ENCODE results near the gene PSPC1.
A peak's percentile ranks its signal among the peaks of the same experiment; 100 is the strongest.
"Not testable (repeated sequence)": the region's sequence is repeated elsewhere in the genome, so short reads cannot be mapped to it uniquely, and the experiment has no call there.

Gene PSPC1

GRCh38 chr13:19780753-19781418, 1.9 kb downstream of the PSPC1 start:
- H3K4me3 Mint-ChIP-seq = peak overlapping the region; percentile 94
- not testable (repeated sequence) for H3K4me1 Mint-ChIP-seq, H3K27ac Mint-ChIP-seq, H3K27me3 Mint-ChIP-seq, H3K9me3 Mint-ChIP-seq, H3K36me3 Mint-ChIP-seq

GRCh38 chr13:19772306-19772705, 10.4 kb downstream of the PSPC1 start:
- Mint-ChIP-seq H3K4me1 (peaks cover 52% of the 10 kb centered on the region), H3K9me3 (no peaks in the 10 kb centered on the region), H3K27me3 (no peaks in the 10 kb centered on the region), H3K36me3 (peaks cover 19% of the 10 kb centered on the region), H3K4me3 (no peak overlapping the region), H3K27ac (no peak overlapping the region)

DNA sequence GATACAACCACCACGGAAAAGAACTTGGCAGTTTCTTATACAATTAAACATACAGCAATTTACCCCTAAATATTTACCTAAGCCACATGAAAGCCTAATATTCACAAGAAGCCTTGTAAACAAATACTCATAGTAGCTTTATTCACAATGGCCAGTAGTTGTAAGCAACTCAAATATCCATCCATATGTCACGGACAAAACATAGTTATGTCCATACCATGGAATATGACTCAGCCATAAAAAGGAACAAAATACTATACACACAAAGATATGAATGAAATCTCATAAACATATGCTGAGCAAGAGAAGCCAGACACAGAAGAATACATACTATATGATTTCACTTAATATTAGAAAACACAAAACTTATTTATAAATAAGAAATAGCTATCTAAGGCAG, 12.9 kb downstream of the PSPC1 start:
- H3K36me3 Mint-ChIP-seq = peaks cover 15% of the 10 kb centered on the region
- H3K27ac Mint-ChIP-seq = no peak overlapping the region
- peaks cover 55% of the 10 kb centered on the region for H3K4me1 Mint-ChIP-seq
- no peak overlapping the region for H3K4me3 Mint-ChIP-seq
- no peaks in the 10 kb centered on the region for H3K9me3 Mint-ChIP-seq
- H3K27me3 Mint-ChIP-seq = no peaks in the 10 kb centered on the region

DNA sequence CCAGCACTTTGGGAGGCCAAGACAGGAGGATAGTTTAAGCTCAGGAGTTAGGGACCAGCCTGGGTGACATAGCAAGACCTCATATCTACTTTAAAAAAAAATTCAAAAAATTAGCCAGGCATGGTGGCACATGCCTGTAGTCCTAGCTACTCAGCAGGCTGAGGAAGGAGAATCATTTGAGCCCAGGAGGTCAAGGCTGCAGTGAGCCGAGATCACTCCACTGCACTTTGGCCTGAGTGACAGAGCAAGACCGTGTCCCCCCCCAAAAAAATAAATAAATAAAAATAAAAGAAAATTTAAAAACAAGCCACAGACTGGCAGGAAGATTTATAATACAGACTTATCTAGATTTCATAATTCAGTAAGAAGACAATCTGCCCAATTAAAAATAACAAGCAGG, 14.8 kb downstream of the PSPC1 start:
- Mint-ChIP-seq H3K27ac (peak overlapping the region; percentile 70), H3K36me3 (peaks cover 11% of the 10 kb centered on the region), H3K27me3 (no peaks in the 10 kb centered on the region), H3K4me1 (peaks cover 58% of the 10 kb centered on the region), H3K4me3 (peak overlapping the region; percentile 39), H3K9me3 (no peaks in the 10 kb centered on the region)

DNA sequence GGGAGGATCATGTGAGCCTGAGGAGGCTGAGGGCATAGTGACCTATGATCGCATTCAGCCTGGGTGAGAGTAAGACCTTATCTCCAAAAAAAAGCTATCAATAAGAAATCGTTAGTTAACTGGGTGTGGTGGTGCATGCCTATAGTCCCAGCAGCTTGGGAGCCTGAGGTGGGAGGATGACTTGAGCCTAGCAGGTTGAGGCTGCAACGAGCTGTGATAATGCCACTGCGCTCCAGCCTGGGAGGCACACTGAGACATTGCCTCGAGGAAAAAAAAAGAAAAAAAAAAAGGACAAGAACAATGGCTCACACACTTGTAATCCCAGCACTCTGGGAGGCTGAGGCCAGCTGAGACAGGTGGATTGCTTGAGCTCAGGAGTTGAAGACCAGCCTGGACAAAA, 16.2 kb downstream of the PSPC1 start:
- peaks cover 13% of the 10 kb centered on the region for H3K36me3 Mint-ChIP-seq

GRCh38 chr13:19764237-19764636, 18.5 kb downstream of the PSPC1 start:
- no peaks in the 10 kb centered on the region for H3K27me3 Mint-ChIP-seq
- H3K36me3 Mint-ChIP-seq = peaks cover 14% of the 10 kb centered on the region
- no peaks in the 10 kb centered on the region for H3K9me3 Mint-ChIP-seq
- H3K27ac Mint-ChIP-seq = no peak overlapping the region
- H3K4me3 Mint-ChIP-seq = no peak overlapping the region
- H3K4me1 Mint-ChIP-seq = peaks cover 60% of the 10 kb centered on the region

More for the DNA sequence above, 16.2 kb downstream of the PSPC1 start:
- peaks cover 59% of the 10 kb centered on the region for H3K4me1 Mint-ChIP-seq
- no peak overlapping the region for H3K4me3 Mint-ChIP-seq
- H3K27me3 Mint-ChIP-seq = no peaks in the 10 kb centered on the region
- no peak overlapping the region for H3K27ac Mint-ChIP-seq
- no peaks in the 10 kb centered on the region for H3K9me3 Mint-ChIP-seq

GRCh38 chr13:19763618-19764017, 19.1 kb downstream of the PSPC1 start:
- H3K27me3 Mint-ChIP-seq = no peaks in the 10 kb centered on the region
- no peaks in the 10 kb centered on the region for H3K9me3 Mint-ChIP-seq
- no peak overlapping the region for H3K27ac Mint-ChIP-seq
- H3K4me3 Mint-ChIP-seq = peak overlapping the region; percentile 15
- peaks cover 62% of the 10 kb centered on the region for H3K4me1 Mint-ChIP-seq
- peaks cover 19% of the 10 kb centered on the region for H3K36me3 Mint-ChIP-seq

DNA sequence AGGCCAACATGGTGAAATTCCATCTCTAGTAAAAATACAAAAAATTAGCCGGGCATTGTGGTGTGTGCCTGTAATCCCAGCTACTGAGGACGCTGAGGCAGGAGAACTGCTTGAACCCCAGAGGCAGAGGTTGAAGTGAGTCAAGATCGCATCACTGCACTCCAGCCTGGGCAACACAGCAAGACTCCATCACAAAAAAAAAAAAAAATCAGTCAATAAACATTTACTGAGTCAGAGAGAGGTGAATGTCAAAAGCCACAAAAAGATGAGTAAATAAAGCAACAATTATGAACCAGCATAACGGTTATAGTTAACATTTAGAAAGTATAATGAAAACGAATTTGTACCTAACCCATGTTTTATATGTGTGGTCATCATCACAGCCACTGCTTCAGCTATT, 23.1 kb downstream of the PSPC1 start:
- Mint-ChIP-seq H3K4me1 (peaks cover 48% of the 10 kb centered on the region), H3K27ac (no peak overlapping the region), H3K4me3 (no peak overlapping the region), H3K36me3 (peaks cover 23% of the 10 kb centered on the region), H3K9me3 (no peaks in the 10 kb centered on the region), H3K27me3 (no peaks in the 10 kb centered on the region)

DNA sequence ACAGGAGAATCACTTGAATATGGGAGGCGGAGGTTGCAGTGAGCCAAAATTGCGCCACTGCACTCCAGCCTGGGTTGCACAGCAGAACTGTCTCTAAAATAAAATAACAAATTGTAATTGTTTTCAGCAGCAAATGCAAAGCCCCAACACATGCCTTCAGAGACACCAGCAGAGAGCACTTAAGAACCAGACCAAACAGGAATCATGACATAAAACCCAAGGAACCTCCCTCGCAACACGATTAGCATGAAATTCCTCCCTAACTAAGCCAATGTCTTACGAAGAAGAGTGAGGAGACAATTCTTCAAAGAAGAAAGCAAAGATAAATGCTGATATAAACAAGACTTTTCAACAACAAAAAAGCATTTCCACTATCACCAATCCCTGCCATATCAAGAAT, 40.1 kb downstream of the PSPC1 start:
- peaks cover 18% of the 10 kb centered on the region for H3K4me1 Mint-ChIP-seq
- no peak overlapping the region for H3K4me3 Mint-ChIP-seq
- no peaks in the 10 kb centered on the region for H3K27me3 Mint-ChIP-seq
- no peaks in the 10 kb centered on the region for H3K9me3 Mint-ChIP-seq
- H3K27ac Mint-ChIP-seq = no peak overlapping the region
- peaks cover 7% of the 10 kb centered on the region for H3K36me3 Mint-ChIP-seq

- H3K27ac Mint-ChIP-seq = no peak overlapping the region
- H3K36me3 Mint-ChIP-seq = peaks cover 20% of the 10 kb centered on the region
- no peak overlapping the region for H3K4me3 Mint-ChIP-seq
- no peaks in the 10 kb centered on the region for H3K9me3 Mint-ChIP-seq
- no peaks in the 10 kb centered on the region for H3K27me3 Mint-ChIP-seq
- H3K4me1 Mint-ChIP-seq = peaks cover 27% of the 10 kb centered on the region
These were observed 44.7 kb downstream of the PSPC1 start for GRCh38 chr13:19737844-19738557.

GRCh38 chr13:19726611-19727010, 56.1 kb downstream of the PSPC1 start:
- Mint-ChIP-seq H3K4me1 (peaks cover 44% of the 10 kb centered on the region), H3K9me3 (no peaks in the 10 kb centered on the region), H3K27me3 (no peaks in the 10 kb centered on the region), H3K27ac (no peak overlapping the region), H3K4me3 (no peak overlapping the region), H3K36me3 (peaks cover 19% of the 10 kb centered on the region)

- Mint-ChIP-seq H3K27ac (no peak overlapping the region), H3K9me3 (no peaks in the 10 kb centered on the region), H3K36me3 (peaks cover 18% of the 10 kb centered on the region), H3K27me3 (no peaks in the 10 kb centered on the region), H3K4me1 (peaks cover 40% of the 10 kb centered on the region), H3K4me3 (no peak overlapping the region)
These were observed 57.4 kb downstream of the PSPC1 start for GRCh38 chr13:19725320-19725719.

DNA sequence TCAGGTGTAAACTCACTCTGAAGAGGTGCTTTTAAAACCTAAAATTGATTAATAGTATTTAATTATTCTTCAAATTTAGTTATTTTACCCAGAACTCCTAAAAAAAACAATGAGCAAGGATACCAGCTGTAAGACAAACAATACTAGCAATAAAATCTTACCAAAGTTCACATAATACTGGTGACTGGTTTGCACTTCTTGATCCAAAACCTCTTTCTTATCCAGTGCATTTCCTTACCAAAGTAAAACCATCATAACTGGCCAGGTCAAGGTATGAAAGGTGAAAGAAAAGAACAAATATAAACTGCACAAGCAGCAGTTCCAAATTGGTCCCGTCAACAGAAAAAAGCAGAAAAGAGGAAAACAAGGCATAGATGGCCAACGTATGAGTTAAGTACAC, 62.7 kb downstream of the PSPC1 start:
- Mint-ChIP-seq H3K4me1 (peaks cover 17% of the 10 kb centered on the region), H3K27ac (no peak overlapping the region), H3K9me3 (no peaks in the 10 kb centered on the region), H3K36me3 (peaks cover 11% of the 10 kb centered on the region), H3K27me3 (no peaks in the 10 kb centered on the region), H3K4me3 (no peak overlapping the region)

DNA sequence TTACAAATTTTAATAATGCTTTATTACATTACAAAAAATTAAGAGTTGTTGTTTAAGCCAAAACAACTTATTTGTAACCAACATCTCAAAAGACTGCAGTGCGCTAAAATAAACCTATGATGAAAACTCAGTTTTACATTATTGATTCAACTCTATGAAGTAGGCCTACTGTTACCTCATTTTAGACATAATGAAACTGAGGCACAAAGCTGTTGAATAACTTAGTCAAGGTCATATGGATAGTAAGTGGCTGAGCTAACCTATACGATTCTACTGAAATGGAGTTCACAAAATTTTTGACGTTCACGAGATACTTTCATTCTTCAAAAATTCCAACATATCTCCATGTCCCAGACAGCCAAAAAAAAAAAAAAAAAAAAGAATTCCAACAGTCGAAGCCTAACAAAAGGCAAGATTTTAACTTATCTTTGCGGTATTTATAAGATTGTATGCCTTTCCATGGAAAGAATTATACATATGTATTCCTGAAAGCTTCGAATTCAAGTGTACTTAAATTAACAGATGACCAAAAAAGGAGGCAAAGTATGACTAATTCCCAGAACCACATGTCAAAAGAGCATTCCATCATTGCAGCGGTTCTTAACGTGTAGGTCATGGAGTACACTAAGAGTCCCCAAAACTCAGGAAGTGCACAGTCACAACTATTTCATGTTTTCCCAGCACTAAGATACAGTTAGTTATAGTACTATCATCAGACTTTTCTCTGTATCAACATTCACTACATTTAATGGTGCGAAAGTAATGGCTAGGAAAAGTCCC, 69.4 kb downstream of the PSPC1 start:
- H3K9me3 Mint-ChIP-seq = no peaks in the 10 kb centered on the region
- H3K4me1 Mint-ChIP-seq = peaks cover 11% of the 10 kb centered on the region
- H3K4me3 Mint-ChIP-seq = no peak overlapping the region
- no peaks in the 10 kb centered on the region for H3K27me3 Mint-ChIP-seq
- H3K36me3 Mint-ChIP-seq = peaks cover 7% of the 10 kb centered on the region
- H3K27ac Mint-ChIP-seq = no peak overlapping the region

DNA sequence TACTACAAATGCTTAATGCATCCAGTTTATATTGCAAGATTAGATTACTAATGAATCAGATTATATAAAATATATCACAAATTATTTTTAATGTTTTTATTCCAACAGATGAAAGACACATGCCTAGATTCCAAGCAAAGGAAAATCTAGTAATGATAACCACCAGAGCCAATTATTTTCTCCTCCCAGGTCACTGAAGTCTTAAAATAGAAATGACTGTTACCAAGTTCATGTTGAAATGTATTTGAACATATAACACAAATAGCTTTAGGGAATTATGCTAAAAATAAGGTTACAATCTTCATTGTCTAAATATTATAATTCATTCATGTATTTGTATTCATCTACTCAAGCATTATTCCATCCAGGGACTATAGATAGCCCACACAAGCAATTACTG, 73.0 kb downstream of the PSPC1 start:
- not testable (repeated sequence) for H3K36me3 Mint-ChIP-seq, H3K27ac Mint-ChIP-seq, H3K4me3 Mint-ChIP-seq, H3K9me3 Mint-ChIP-seq, H3K27me3 Mint-ChIP-seq
- peaks cover 17% of the 10 kb centered on the region for H3K4me1 Mint-ChIP-seq

- not testable (repeated sequence) for H3K27ac Mint-ChIP-seq
These were observed 73.7 kb downstream of the PSPC1 start for GRCh38 chr13:19709039-19709438.

More at GRCh38 chr13:19709039-19709438, 73.7 kb downstream of the PSPC1 start:
- H3K4me1 Mint-ChIP-seq = peaks cover 15% of the 10 kb centered on the region
- not testable (repeated sequence) for H3K9me3 Mint-ChIP-seq, H3K27me3 Mint-ChIP-seq, H3K36me3 Mint-ChIP-seq, H3K4me3 Mint-ChIP-seq

Measured in activated naive CD4-positive, alpha-beta T cell treated with anti-CD3 and anti-CD28 coated beads, Interleukin-2, amount 50 U/mL, for 24 hours (primary cell).